ENCODE data around the gene MYADM.

Gene MYADM

GRCh38 chr19:53903055-53903680, 35.5 kb downstream of the MYADM start:
- H3K27me3 ChIP-seq (ENCODE audit: insufficient read depth, poor library complexity, severe bottlenecking), result peaks cover 17% of the 10 kb centered on the region
- no peak for TF ChIP-seq GABPA (IDR thresholded peaks at IDR 0.05; ENCODE audit: low read depth)
- TF ChIP-seq REST (IDR thresholded peaks at IDR 0.05; ENCODE audit: insufficient replicate concordance, low read depth), result peak; percentile 97
- no peak for DNase-seq (ENCODE audit: low read depth in 1 of 2, low spot score in 1 of 2)
- no peak overlapping the region for H3K27ac ChIP-seq (replicated peaks)
- H3K4me3 ChIP-seq (replicated peaks; ENCODE audit: insufficient read depth, low read length), result no peak overlapping the region

GRCh38 chr19:53904909-53905308, 37.2 kb downstream of the MYADM start:
- TF ChIP-seq REST (IDR thresholded peaks at IDR 0.05; ENCODE audit: insufficient replicate concordance, low read depth), result no peak
- TF ChIP-seq SPI1 (IDR thresholded peaks at IDR 0.05; ENCODE audit: borderline replicate concordance, low read depth), result no peak
- no peak for TF ChIP-seq CTCF (IDR thresholded peaks at IDR 0.05; ENCODE audit: insufficient read depth, low read length)
- TF ChIP-seq POLR2AphosphoS5 (IDR thresholded peaks at IDR 0.05; ENCODE audit: low read depth), result no peak
- TF ChIP-seq GABPA (IDR thresholded peaks at IDR 0.05; ENCODE audit: low read depth), result no peak
- H3K4me3 ChIP-seq (replicated peaks; ENCODE audit: insufficient read depth, low read length), result no peak overlapping the region
- peaks cover 32% of the 10 kb centered on the region for H3K27me3 ChIP-seq (ENCODE audit: insufficient read depth, poor library complexity, severe bottlenecking)
- H3K27ac ChIP-seq (replicated peaks), result no peak overlapping the region
- no peak for DNase-seq (ENCODE audit: low read depth in 1 of 2, low spot score in 1 of 2)

GRCh38 chr19:53905787-53906186, 38.1 kb downstream of the MYADM start:
- DNase-seq (ENCODE audit: low read depth in 1 of 2, low spot score in 1 of 2), result no peak
- Histone ChIP-seq H3K27me3 (ENCODE audit: insufficient read depth, poor library complexity, severe bottlenecking) (peaks cover 40% of the 10 kb centered on the region), H3K4me3 (replicated peaks; ENCODE audit: insufficient read depth, low read length) (no peak overlapping the region), H3K27ac (replicated peaks) (no peak overlapping the region)
- TF ChIP-seq CTCF (IDR thresholded peaks at IDR 0.05; ENCODE audit: insufficient read depth, low read length) (no peak), POLR2AphosphoS5 (IDR thresholded peaks at IDR 0.05; ENCODE audit: low read depth) (no peak), GABPA (IDR thresholded peaks at IDR 0.05; ENCODE audit: low read depth) (no peak), SPI1 (IDR thresholded peaks at IDR 0.05; ENCODE audit: borderline replicate concordance, low read depth) (no peak), REST (IDR thresholded peaks at IDR 0.05; ENCODE audit: insufficient replicate concordance, low read depth) (no peak)
